Thoracic aorta (tissue), 2 donors: ENCODE data around the gene SMCR8. TPM values are rescaled to one million over a fixed set of nuclear protein-coding genes. Genes with fewer than 3 reads are reported as not detected.

Experiments used
- ATAC-seq: fragments of 150-250 bp; one replicate; pipeline ENCODE4 v1.8.0; 2017; ENCODE audit warnings: low read depth; ENCODE audit not compliant: insufficient number of reproducible peaks, low FRiP score
- DNase-seq: peaks from one replicate; pipeline ENCODE4 v3.0.0-alpha.2; 2020; ENCODE audit warnings: low spot score
- H3K27ac ChIP-seq, 2 donors: fragments of 200-600 bp; sonication (generic); 1 replicate in 1 of 2; 2 replicates in 1 of 2; pipeline ENCODE4 v1.5.1; 2016; ENCODE audit warnings: mild to moderate bottlenecking in 2 of 2, moderate library complexity in 2 of 2
- H3K27me3 ChIP-seq: fragments of 200-600 bp; sonication (generic); replicated peaks from 2 replicates; pipeline ENCODE4 v1.6.0; 2016; ENCODE audit warnings: mild to moderate bottlenecking; ENCODE audit not compliant: insufficient read depth
- H3K36me3 ChIP-seq: fragments of 200-600 bp; sonication (generic); one replicate; pipeline ENCODE4 v1.5.1; 2016
- H3K4me1 ChIP-seq, 2 donors: fragments of 200-600 bp; sonication (generic); 1 replicate in 1 of 2; 2 replicates in 1 of 2; pipeline versions ENCODE4 v1.5.1 to v1.6.0; 2016; ENCODE audit warnings: low read depth in 2 of 2, mild to moderate bottlenecking in 1 of 2; ENCODE audit not compliant: control insufficient read depth in 1 of 2
- H3K4me3 ChIP-seq: fragments of 200-600 bp; sonication (generic); 2 replicates; pipeline ENCODE4 v1.5.1; 2016; ENCODE audit warnings: mild to moderate bottlenecking
- H3K9me3 ChIP-seq: fragments of 200-600 bp; sonication (generic); 2 replicates; pipeline ENCODE4 v1.5.1; 2016
- total RNA-seq, 2 donors: library from RNA; depleted of rRNA; stranded (reverse); fragments of >200 nt; gene quantifications; one replicate each; pipeline versions ENCODE4 v1.1.0 to v1.2.3, GENCODE V29; 2016
- TF ChIP-seq, protein P1 (sequence below): fragments of 200-600 bp; sonication (generic); IDR thresholded peaks from one replicate; pipeline ENCODE4 v1.5.1; 2019; ENCODE audit warnings: antibody characterized with exemption

SMCR8 gene
- total RNA-seq, 2 donors from 2014 or later, result 12.6 to 21.5 TPM

DNA sequence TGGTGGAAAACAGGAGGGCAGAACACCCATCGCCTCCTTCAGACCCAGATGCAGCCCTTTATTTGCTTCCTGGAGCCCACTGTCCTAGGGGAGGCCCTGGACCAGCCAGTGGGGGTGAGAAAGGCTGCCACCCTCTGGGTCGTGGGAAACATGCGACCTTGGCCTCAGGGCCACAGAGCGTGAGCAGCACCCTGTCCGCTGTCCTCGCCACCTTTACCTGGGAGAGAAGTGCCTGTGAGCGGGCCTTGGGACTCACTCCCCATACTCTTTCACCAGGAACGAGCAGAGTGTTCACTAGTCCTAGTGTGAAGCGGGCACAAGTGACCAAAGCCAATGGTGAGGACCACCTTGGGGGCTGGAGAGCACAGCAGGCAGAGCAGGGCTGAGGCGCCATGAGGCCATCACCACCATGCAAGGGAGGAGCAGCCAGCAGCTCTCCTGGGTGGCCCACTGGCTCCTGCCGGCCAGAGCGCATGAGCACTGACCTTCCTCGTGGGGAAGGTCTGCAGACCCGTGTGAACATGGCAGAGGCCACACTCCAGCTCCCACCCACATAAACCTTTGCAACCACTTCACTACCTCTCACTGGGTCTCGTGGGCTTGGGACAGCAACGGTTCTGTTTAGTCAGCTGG, 8.5 kb downstream of the SMCR8 start:
- Histone ChIP-seq H3K9me3 (no peaks in the 10 kb centered on the region), H3K27ac (no peak overlapping the region), H3K4me3 (no peak overlapping the region), H3K36me3 (peaks cover 30% of the 10 kb centered on the region), H3K27me3 (no peaks in the 10 kb centered on the region), H3K4me1 (peaks cover 3 to 18% of the 10 kb centered on the region in 2 donors)
- ATAC-seq, result no peak
- no peak for DNase-seq
- TF ChIP-seq, protein P1, sequence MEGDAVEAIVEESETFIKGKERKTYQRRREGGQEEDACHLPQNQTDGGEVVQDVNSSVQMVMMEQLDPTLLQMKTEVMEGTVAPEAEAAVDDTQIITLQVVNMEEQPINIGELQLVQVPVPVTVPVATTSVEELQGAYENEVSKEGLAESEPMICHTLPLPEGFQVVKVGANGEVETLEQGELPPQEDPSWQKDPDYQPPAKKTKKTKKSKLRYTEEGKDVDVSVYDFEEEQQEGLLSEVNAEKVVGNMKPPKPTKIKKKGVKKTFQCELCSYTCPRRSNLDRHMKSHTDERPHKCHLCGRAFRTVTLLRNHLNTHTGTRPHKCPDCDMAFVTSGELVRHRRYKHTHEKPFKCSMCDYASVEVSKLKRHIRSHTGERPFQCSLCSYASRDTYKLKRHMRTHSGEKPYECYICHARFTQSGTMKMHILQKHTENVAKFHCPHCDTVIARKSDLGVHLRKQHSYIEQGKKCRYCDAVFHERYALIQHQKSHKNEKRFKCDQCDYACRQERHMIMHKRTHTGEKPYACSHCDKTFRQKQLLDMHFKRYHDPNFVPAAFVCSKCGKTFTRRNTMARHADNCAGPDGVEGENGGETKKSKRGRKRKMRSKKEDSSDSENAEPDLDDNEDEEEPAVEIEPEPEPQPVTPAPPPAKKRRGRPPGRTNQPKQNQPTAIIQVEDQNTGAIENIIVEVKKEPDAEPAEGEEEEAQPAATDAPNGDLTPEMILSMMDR, result no peak

DNA sequence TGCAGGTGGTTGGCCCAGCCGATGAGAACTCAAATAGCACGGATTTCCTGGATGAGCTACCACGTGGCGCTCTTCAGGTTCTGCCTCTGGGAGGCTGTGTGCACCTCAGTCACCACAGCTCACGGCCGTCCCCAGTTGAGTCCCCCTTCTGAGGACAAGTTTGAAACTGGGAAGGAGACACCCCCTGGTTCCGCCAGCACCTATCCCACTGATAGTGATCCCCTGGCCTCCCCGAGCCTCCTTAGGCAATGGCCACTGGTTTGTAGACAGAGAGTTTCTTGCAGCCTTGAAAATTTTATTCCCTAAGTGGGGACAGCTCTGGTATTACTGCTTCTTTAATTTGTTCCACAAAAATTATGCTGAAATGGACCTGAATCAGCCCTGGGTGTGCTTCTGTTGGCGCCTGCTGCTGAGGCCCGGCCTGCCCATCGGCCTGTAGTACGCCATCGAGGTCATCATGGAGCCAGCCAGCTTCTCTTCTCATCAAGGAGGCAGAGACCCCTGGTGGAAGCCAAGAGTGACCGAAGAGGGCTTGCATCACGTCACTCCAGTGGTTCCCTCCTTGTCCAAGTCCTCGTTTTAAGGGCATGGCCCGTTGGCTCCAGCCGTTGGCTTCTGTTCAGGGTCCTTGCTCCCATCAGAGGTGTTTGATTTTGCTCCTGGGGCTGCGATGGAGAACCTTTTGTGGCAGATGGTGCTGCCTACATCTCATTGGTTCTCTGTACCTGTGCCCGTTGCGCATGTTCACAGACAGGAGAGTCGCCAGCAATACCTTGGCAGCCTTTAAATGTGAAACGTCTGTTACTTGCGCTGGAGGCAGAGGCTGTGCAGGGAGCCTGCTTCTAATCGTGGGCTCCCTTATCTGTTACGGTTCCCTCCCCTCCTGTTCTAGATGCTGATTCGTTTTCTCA, 9.3 kb downstream of the SMCR8 start:
- Histone ChIP-seq H3K27ac (no peak overlapping the region), H3K4me1 (peaks cover 0 to 10% of the 10 kb centered on the region in 2 donors), H3K36me3 (peaks cover 38% of the 10 kb centered on the region), H3K9me3 (no peaks in the 10 kb centered on the region), H3K27me3 (no peaks in the 10 kb centered on the region), H3K4me3 (no peak overlapping the region)
- ATAC-seq, result no peak
- DNase-seq, result no peak
- TF ChIP-seq, protein P1, result no peak

DNA sequence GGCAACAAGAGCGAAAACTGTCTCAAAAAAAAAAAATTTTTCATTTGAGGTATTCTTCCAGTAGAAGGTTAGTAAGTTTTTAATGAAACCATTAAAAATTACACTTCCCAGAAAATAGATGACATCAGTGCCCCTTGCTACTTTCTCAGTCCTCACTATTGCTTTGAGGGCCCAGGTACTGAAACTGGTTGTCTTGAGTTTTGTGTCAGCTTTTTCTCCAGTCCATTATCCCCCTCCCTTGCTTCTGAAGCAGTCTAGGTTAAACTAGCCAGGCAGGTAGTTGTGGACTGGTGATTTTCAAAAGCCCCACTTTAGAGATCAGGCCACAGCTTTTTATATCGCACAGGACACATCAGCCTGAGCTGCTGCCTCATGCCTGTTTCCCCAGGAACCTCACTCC, 10.9 kb downstream of the SMCR8 start:
- TF ChIP-seq, protein P1, result no peak
- no peak for DNase-seq
- Histone ChIP-seq H3K36me3 (peaks cover 44% of the 10 kb centered on the region), H3K27me3 (no peaks in the 10 kb centered on the region), H3K4me1 (no peaks in the 10 kb centered on the region), H3K4me3 (no peak overlapping the region), H3K9me3 (no peaks in the 10 kb centered on the region), H3K27ac (no peak overlapping the region)
- ATAC-seq, result no peak

DNA sequence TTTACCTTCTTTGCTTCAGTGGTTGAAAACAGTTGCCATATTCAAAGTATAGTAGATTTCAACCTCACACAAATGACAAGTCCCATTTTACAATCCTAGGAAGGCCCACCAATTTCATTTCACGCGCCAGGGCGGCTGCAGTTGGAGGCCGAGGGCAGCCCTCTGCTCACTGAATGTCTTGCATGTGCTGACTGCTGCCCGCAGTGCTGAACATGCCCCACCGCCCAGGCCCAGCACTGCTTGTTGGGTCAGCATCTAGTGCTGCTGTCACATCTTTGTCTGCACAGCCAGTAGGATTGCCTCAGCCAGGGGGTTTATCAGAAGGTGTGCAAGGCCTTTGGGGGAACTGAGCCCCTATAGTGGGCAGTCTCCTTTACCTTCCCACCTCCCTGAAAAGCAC, 11.5 kb downstream of the SMCR8 start:
- H3K27ac ChIP-seq, result no peak overlapping the region
- H3K27me3 ChIP-seq, result no peaks in the 10 kb centered on the region
- H3K4me1 ChIP-seq, result no peaks in the 10 kb centered on the region
- H3K36me3 ChIP-seq, result peaks cover 49% of the 10 kb centered on the region
- H3K4me3 ChIP-seq, result no peak overlapping the region
- H3K9me3 ChIP-seq, result no peaks in the 10 kb centered on the region
- DNase-seq (no peak), ATAC-seq (no peak)
- TF ChIP-seq, protein P1, result no peak

DNA sequence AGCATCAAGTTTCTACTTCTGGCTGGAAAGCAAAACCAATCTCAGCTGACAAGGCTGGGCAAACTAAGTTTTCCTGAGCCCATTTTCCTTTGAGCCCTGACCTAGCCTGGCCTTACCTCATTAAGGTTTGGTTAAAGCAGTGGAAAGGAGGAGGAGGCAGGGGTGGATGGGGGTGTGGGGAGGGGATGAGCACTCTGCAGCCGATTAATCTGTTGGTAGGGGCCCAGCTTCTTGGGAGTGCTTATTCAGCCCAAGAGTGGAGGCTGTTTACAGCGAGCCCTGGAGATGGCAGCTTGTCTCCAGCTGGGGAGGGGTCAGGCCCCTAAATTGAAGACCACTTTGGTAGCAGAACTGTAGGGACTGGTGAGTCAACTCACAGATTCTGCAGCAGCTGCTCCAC, 12.0 kb downstream of the SMCR8 start:
- Histone ChIP-seq H3K4me3 (no peak overlapping the region), H3K9me3 (no peaks in the 10 kb centered on the region), H3K36me3 (peaks cover 53% of the 10 kb centered on the region), H3K4me1 (no peaks in the 10 kb centered on the region), H3K27me3 (no peaks in the 10 kb centered on the region), H3K27ac (no peak overlapping the region)
- ATAC-seq, result no peak
- DNase-seq, result no peak
- TF ChIP-seq, protein P1, result no peak
